Measurements from ENCODE around the gene FERD3L.

FERD3L gene

DNA sequence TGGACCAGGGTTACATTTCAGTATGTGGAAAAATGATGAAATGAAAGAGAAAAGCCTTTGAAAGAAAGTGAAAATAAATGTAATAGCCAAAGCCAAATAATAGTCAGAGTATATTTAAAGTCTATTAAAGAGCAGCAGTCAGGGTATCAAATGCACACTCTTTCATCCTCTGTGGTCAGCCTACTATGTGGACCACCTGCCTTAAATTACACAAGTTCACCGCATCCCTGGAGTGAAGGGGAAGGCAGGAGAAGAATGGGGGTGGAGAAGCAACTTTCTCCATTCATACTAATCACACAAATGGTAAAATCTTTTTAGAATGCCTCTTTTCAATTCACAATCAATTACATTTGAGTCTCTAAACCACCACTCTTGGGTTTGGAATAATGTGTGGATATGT is 43.7 kb downstream of the FERD3L start:
- TF ChIP-seq, protein P1, sequence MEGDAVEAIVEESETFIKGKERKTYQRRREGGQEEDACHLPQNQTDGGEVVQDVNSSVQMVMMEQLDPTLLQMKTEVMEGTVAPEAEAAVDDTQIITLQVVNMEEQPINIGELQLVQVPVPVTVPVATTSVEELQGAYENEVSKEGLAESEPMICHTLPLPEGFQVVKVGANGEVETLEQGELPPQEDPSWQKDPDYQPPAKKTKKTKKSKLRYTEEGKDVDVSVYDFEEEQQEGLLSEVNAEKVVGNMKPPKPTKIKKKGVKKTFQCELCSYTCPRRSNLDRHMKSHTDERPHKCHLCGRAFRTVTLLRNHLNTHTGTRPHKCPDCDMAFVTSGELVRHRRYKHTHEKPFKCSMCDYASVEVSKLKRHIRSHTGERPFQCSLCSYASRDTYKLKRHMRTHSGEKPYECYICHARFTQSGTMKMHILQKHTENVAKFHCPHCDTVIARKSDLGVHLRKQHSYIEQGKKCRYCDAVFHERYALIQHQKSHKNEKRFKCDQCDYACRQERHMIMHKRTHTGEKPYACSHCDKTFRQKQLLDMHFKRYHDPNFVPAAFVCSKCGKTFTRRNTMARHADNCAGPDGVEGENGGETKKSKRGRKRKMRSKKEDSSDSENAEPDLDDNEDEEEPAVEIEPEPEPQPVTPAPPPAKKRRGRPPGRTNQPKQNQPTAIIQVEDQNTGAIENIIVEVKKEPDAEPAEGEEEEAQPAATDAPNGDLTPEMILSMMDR (IDR thresholded peaks at IDR 0.05): no peak
- Mint-ChIP-seq H3K36me3 (ENCODE audit: low read depth) (no peaks in the 10 kb centered on the region), H3K4me1 (peaks cover 11% of the 10 kb centered on the region), H3K9me3 (no peaks in the 10 kb centered on the region), H3K27me3 (ENCODE audit: low read depth, poor library complexity) (peaks cover 37% of the 10 kb centered on the region), H3K27ac (no peak overlapping the region), H3K4me3 (no peak overlapping the region)
- DNase-seq: no peak

DNA sequence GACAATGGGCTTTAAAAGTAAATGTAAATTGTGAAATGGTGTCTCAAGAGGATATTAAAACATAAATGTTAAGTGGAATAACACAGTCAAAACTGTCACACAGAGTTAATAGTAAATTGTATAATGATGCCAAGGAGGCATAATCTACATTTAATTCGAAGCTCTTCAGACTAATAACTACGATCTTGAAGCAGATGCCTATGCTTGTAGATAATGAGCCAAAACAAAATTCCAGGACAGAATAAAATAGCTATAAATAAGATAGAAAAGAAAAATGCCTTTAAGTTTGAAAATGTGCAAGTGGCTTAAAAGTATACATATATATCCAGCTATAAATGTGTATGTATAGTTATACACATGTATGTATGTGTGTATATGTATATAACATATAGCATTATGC is 45.3 kb downstream of the FERD3L start:
- no peak overlapping the region for H3K4me3 Mint-ChIP-seq
- H3K36me3 Mint-ChIP-seq (ENCODE audit: low read depth): no peaks in the 10 kb centered on the region
- DNase-seq: no peak
- H3K27ac Mint-ChIP-seq: no peak overlapping the region
- TF ChIP-seq, protein P1 (IDR thresholded peaks at IDR 0.05): no peak
- no peaks in the 10 kb centered on the region for H3K9me3 Mint-ChIP-seq
- peaks cover 22% of the 10 kb centered on the region for H3K27me3 Mint-ChIP-seq (ENCODE audit: low read depth, poor library complexity)
- no peaks in the 10 kb centered on the region for H3K4me1 Mint-ChIP-seq

DNA sequence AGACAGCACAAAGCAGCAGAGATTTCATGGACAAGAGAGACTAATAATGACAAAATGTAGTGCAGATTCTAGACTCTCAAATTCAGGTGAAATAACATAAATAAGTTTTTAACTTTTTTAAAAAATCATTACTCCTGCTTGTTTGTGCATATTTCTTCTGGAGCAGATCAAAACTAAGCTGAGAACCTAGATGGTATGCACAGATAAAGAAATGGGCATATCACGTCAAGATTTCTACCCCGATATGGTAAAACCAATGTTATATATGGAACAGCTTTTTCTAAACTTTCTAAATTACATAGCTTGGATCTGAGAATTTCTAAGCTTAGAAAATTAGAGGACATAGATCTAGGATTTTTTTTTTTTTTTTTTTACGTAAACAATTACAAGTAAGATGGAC is 46.0 kb downstream of the FERD3L start:
- TF ChIP-seq, protein P1 (IDR thresholded peaks at IDR 0.05): no peak
- Mint-ChIP-seq H3K4me3 (no peak overlapping the region), H3K27ac (no peak overlapping the region), H3K9me3 (no peaks in the 10 kb centered on the region), H3K27me3 (ENCODE audit: low read depth, poor library complexity) (peaks cover 14% of the 10 kb centered on the region), H3K4me1 (no peaks in the 10 kb centered on the region), H3K36me3 (ENCODE audit: low read depth) (no peaks in the 10 kb centered on the region)
- no peak for DNase-seq

DNA sequence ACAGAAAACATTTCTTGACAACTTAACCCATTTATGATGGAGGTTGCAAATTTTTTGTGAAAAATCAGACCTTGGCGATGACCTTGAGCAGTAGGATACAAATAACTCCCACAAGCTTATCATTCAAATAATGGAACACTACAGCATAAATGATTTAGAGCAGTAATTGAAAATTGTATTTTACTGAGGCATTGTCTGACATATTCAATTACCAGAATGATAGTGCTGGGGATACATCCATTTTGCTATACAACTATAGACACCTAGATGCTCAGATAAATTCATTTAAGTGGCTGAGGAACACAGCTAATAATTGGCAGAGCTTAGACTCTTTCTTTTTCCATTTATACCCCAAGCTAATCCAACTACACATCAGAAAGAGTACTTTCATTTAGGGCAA is 46.7 kb downstream of the FERD3L start:
- Mint-ChIP-seq H3K27me3 (ENCODE audit: low read depth, poor library complexity) (peaks cover 8% of the 10 kb centered on the region), H3K4me1 (no peaks in the 10 kb centered on the region)
- TF ChIP-seq, protein P1 (IDR thresholded peaks at IDR 0.05): no peak

DNA sequence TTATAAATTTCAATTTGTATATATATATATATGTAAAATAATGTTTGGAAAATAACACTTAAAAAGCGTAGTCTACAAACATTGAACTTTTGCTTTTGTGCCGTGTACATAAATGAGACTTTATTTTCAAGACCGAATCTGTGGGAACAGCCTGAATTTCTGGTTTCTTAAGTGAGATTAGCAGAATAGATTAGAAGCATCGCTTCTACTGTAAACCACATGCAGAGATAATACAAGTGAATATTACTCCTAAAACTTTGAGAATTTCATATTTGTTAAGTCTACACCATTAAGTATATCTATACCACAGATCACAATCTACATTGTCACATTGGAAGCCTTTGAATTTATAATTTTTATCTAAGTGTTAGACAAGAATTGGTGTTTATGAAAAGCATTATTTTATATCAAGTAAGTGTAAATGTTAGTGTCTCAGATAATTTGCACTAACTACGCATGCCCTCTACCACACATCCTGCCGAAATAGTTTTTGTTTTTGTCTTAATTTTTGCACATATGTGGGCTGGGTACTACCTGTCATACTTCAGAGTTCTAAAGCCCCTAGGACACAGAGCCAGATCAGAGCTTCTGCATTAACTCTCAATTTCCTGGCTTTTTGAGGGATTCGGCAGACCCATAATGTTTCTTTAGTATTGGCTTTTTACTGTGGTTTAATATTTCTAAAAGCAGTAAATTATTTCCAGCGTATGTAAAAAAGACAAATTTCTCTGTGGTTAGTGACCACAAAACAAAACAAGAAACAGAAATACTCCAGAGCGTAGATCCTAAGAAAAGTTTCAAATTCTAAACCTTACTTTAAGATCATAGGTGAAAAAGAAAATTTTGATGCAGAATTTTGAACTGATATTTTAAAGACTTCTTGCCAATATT is 47.8 kb downstream of the FERD3L start:
- Mint-ChIP-seq H3K27me3 (ENCODE audit: low read depth, poor library complexity) (peaks cover 2% of the 10 kb centered on the region), H3K4me1 (no peaks in the 10 kb centered on the region), H3K9me3 (no peaks in the 10 kb centered on the region), H3K27ac (no peak overlapping the region), H3K4me3 (no peak overlapping the region), H3K36me3 (ENCODE audit: low read depth) (no peaks in the 10 kb centered on the region)
- TF ChIP-seq, protein P1 (IDR thresholded peaks at IDR 0.05): no peak
- DNase-seq: no peak

More for the DNA sequence above, 46.7 kb downstream of the FERD3L start:
- no peak for DNase-seq
- Mint-ChIP-seq H3K36me3 (ENCODE audit: low read depth) (no peaks in the 10 kb centered on the region), H3K9me3 (no peaks in the 10 kb centered on the region), H3K4me3 (no peak overlapping the region), H3K27ac (no peak overlapping the region)

DNA sequence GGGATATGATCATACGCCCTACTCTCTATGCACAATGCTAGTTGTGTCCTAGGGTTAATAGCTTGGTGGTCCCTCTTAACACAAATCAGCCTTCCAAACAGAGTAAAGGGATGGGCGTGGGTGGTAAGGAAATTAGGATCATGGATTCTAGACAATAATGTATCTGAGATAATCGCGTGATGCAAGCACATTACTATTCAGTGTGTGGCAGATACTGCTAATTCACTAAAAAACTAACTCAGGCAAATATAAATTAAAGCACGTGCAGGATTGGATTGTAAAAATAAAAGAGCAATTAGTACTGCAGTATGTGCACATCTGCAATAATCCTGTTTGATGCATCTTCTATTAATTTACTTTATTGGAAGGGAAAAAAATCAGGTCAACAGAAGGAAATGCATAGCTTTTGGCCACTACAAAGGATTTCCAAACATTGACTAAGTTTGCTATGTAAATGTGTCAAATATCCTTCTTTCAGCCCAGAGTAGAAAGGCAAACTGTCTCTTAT is 49.8 kb downstream of the FERD3L start:
- Mint-ChIP-seq H3K27ac (no peak overlapping the region), H3K36me3 (ENCODE audit: low read depth) (no peaks in the 10 kb centered on the region), H3K4me1 (no peaks in the 10 kb centered on the region), H3K4me3 (no peak overlapping the region), H3K27me3 (ENCODE audit: low read depth, poor library complexity) (no peaks in the 10 kb centered on the region), H3K9me3 (no peaks in the 10 kb centered on the region)
- TF ChIP-seq, protein P1 (IDR thresholded peaks at IDR 0.05): no peak
- DNase-seq: no peak
